NOMO-1 treated with dmso at 0.1 percent for 144 hours (cell line): ENCODE measurements around the gene ZNF683.
"Not testable (repeated sequence)": the region's sequence is repeated elsewhere in the genome, so short reads cannot be mapped to it uniquely, and the experiment has no call there.

ENCODE experiments used
- DNase-seq: peaks from one replicate; lab custom pipeline; 2025; ENCODE audit not compliant: unreplicated experiment; lab: John Stamatoyannopoulos, UW

Gene ZNF683

GRCh38 chr1:26338670-26339069, 33.9 kb downstream of the ZNF683 start:
- no peak for DNase-seq

GRCh38 chr1:26337625-26338024, 34.9 kb downstream of the ZNF683 start:
- no peak for DNase-seq

- DNase-seq: no peak
Observed at GRCh38 chr1:26337206-26337535, 35.4 kb downstream of the ZNF683 start.

- DNase-seq: peak; percentile 50
Observed at GRCh38 chr1:26336477-26337205, 35.9 kb downstream of the ZNF683 start.

GRCh38 chr1:26335774-26336476, 36.6 kb downstream of the ZNF683 start:
- no peak for DNase-seq

- DNase-seq: not testable (repeated sequence)
Observed at GRCh38 chr1:26333312-26333711, 39.2 kb downstream of the ZNF683 start.

- DNase-seq: no peak
Observed at GRCh38 chr1:26330276-26330675, 42.3 kb downstream of the ZNF683 start.

GRCh38 chr1:26329380-26329779, 43.2 kb downstream of the ZNF683 start:
- not testable (repeated sequence) for DNase-seq

GRCh38 chr1:26328597-26328996, 44.0 kb downstream of the ZNF683 start:
- no peak for DNase-seq

GRCh38 chr1:26327956-26328362, 44.6 kb downstream of the ZNF683 start:
- DNase-seq: no peak

GRCh38 chr1:26324550-26324949, 48.0 kb downstream of the ZNF683 start:
- no peak for DNase-seq

GRCh38 chr1:26323382-26323781, 49.2 kb downstream of the ZNF683 start:
- DNase-seq: no peak

GRCh38 chr1:26322042-26322331, 50.6 kb downstream of the ZNF683 start:
- no peak for DNase-seq

- peak; percentile 71 for DNase-seq
Observed at GRCh38 chr1:26321315-26322041, 51.1 kb downstream of the ZNF683 start.

GRCh38 chr1:26320896-26321295, 51.7 kb downstream of the ZNF683 start:
- no peak for DNase-seq

GRCh38 chr1:26318338-26319064, 54.0 kb downstream of the ZNF683 start:
- no peak for DNase-seq

GRCh38 chr1:26317612-26318337, 54.8 kb downstream of the ZNF683 start, which contains the start of gene CD52:
TSS of gene CD52 (plus strand) at chr1:26317958. CDS start at chr1:26318018, 60 bp downstream.
- peak; percentile 72 for DNase-seq

- DNase-seq: no peak
Observed at GRCh38 chr1:26317146-26317545, 55.4 kb downstream of the ZNF683 start.

GRCh38 chr1:26315874-26316850, 56.4 kb downstream of the ZNF683 start:
- DNase-seq: no peak

- no peak for DNase-seq
Observed at GRCh38 chr1:26314501-26314900, 58.0 kb downstream of the ZNF683 start.
